Type B pancreatic cell (in vitro differentiated cells): Measurements from ENCODE around the gene NRXN2. TPM values are rescaled to one million over a fixed set of nuclear protein-coding genes. Genes with fewer than 3 reads are reported as not detected.

ENCODE experiments used
- DNase-seq: peaks from one replicate; pipeline ENCODE4 v3.0.0; 2021; ENCODE audit warnings: mixed read lengths; ENCODE audit not compliant: unreplicated experiment; ENCODE audit errors: extremely low spot score
- H3K27ac Mint-ChIP-seq: 2 replicates; pipeline ENCODE4 v1.8.0; 2021; ENCODE audit warnings: mild to moderate bottlenecking, mixed read lengths
- H3K27me3 Mint-ChIP-seq: 2 replicates; pipeline ENCODE4 v1.8.0; 2021; ENCODE audit warnings: mixed read lengths
- H3K36me3 Mint-ChIP-seq: 2 replicates; pipeline ENCODE4 v1.8.0; 2021; ENCODE audit warnings: mixed read lengths
- H3K4me1 Mint-ChIP-seq: one replicate; pipeline ENCODE4 v1.8.0; 2021; ENCODE audit warnings: mixed read lengths; ENCODE audit not compliant: unreplicated experiment
- H3K4me3 Mint-ChIP-seq: 2 replicates; pipeline ENCODE4 v1.8.0; 2021; ENCODE audit warnings: mild to moderate bottlenecking, mixed read lengths
- H3K9me3 Mint-ChIP-seq: 2 replicates; pipeline ENCODE4 v1.8.0; 2021; ENCODE audit warnings: mixed read lengths
- total RNA-seq: library from RNA; stranded (reverse); gene quantifications from 2 replicates; pipeline ENCODE4 v1.2.1, GENCODE V29; 2021; ENCODE audit warnings: low replicate concordance
- TF ChIP-seq, protein P1 (sequence below): fragments of 200-600 bp; sonication (generic); conservative IDR thresholded peaks from 2 replicates; pipeline ENCODE4 v1.5.0; 2021; ENCODE audit warnings: antibody characterized with exemption, mild to moderate bottlenecking

Gene NRXN2
- total RNA-seq, 1 donor from 2014 or later = 22.1 TPM

DNA sequence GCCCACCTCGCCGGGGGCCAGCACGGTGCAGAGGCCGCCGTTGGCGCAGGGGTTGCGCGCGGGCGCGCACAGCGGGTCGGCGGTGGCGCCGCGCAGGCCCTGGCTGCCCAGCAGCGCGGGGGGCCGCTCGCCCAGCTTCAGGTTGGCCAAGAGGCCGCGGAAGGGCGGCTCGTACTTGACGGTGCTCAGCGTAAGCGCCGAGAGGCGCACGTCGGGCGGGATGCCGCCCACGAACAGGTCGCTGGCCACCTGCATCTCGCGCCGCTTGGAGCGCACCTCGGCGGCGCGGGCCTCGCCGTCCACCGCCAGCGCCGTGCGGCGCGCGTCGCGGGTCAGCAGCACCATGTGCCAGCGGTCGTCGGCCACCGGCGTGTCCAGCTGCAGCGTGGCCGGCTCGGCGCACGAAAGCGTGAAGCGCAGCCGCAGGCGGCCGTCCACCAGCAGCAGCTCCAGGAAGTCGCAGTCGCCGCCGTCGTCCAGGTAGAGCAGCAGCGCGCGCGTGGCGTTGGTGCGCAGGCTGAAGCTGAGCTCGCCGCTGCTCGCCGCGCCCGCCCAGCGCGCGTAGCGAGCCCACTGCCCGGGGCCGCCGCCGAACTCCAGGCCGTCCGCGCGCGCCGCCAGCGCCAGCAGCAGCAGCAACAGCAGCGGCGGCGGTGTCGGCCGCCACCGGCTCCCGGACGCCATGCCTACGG, 9.8 kb downstream of the NRXN2 start:
- no peak overlapping the region for H3K4me3 Mint-ChIP-seq
- peaks cover 84% of the 10 kb centered on the region for H3K27me3 Mint-ChIP-seq
- H3K4me1 Mint-ChIP-seq = peaks cover 19% of the 10 kb centered on the region

GRCh38 chr11:64712430-64713015, 10.5 kb downstream of the NRXN2 start:
- H3K36me3 Mint-ChIP-seq = no peaks in the 10 kb centered on the region
- no peak for DNase-seq
- peaks cover 19% of the 10 kb centered on the region for H3K4me1 Mint-ChIP-seq
- H3K4me3 Mint-ChIP-seq = peak overlapping the region; percentile 17
- H3K27ac Mint-ChIP-seq = no peak overlapping the region
- TF ChIP-seq, protein P1, sequence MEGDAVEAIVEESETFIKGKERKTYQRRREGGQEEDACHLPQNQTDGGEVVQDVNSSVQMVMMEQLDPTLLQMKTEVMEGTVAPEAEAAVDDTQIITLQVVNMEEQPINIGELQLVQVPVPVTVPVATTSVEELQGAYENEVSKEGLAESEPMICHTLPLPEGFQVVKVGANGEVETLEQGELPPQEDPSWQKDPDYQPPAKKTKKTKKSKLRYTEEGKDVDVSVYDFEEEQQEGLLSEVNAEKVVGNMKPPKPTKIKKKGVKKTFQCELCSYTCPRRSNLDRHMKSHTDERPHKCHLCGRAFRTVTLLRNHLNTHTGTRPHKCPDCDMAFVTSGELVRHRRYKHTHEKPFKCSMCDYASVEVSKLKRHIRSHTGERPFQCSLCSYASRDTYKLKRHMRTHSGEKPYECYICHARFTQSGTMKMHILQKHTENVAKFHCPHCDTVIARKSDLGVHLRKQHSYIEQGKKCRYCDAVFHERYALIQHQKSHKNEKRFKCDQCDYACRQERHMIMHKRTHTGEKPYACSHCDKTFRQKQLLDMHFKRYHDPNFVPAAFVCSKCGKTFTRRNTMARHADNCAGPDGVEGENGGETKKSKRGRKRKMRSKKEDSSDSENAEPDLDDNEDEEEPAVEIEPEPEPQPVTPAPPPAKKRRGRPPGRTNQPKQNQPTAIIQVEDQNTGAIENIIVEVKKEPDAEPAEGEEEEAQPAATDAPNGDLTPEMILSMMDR = no peak
- peaks cover 82% of the 10 kb centered on the region for H3K27me3 Mint-ChIP-seq
- H3K9me3 Mint-ChIP-seq = no peaks in the 10 kb centered on the region

More for the DNA sequence above, 9.8 kb downstream of the NRXN2 start:
- DNase-seq = no peak
- no peaks in the 10 kb centered on the region for H3K9me3 Mint-ChIP-seq
- H3K36me3 Mint-ChIP-seq = no peaks in the 10 kb centered on the region
- TF ChIP-seq, protein P1 = no peak
- H3K27ac Mint-ChIP-seq = no peak overlapping the region

DNA sequence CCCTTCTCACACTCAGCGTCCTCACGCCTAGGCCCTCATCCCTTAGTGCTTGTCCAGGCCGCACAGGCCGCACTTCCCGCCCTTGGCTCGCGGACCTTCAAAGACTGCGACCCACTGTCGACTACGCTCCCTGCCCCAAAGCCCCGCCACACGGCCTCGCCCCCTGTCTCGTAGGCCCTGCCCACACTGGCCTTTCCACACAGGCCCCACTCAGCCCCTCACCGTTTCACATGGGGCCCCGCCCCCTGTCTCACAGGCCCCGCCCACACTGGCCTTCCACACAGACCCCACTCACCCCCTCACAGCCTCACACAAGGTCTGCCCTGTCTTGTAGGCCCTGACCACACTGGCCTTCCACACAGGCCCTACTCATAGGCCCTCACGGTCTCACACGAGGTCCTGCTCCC, 11.0 kb downstream of the NRXN2 start:
- Mint-ChIP-seq H3K9me3 (no peaks in the 10 kb centered on the region), H3K36me3 (no peaks in the 10 kb centered on the region), H3K27ac (no peak overlapping the region), H3K27me3 (peaks cover 79% of the 10 kb centered on the region), H3K4me3 (peak overlapping the region; percentile 54), H3K4me1 (peaks cover 19% of the 10 kb centered on the region)
- TF ChIP-seq, protein P1 = no peak
- no peak for DNase-seq

GRCh38 chr11:64711138-64711955, 11.7 kb downstream of the NRXN2 start:
- H3K27me3 Mint-ChIP-seq = peaks cover 77% of the 10 kb centered on the region
- H3K4me1 Mint-ChIP-seq = peaks cover 17% of the 10 kb centered on the region
- TF ChIP-seq, protein P1 = no peak
- DNase-seq = no peak
- no peaks in the 10 kb centered on the region for H3K9me3 Mint-ChIP-seq
- peak overlapping the region; percentile 54 for H3K4me3 Mint-ChIP-seq
- H3K27ac Mint-ChIP-seq = no peak overlapping the region
- no peaks in the 10 kb centered on the region for H3K36me3 Mint-ChIP-seq

DNA sequence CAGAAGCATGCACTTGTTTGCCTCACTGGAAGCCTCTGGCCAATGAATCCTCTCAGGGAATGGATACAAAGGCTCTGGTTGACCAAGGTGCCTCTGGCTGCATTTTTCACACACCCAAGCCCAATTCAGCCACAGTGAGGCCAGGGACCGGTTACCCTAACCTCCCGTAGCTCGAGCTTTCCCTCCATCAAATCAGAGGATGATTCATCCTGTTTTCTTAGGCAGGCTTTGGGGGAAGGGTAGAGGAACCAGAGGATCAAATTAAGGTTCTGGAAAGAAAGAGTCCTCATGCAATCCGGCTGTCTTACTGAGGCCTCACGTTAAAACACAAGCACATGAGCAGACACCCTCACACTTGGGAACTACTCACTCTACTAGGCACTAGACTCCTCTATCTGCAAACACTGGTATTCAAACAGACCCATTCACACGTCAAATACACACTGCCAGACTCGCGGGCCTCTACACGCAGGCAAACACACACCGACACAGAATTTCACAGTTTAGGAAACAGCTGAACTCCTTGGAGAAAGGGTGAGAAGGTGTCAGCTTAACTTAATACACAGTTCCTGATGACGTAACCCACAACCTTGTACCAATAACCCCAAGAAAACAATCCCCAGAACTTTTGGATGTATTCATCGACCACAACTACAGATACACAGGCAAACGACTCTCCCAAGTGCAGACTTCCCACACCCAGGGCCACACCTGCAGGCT, 12.4 kb downstream of the NRXN2 start:
- H3K4me3 Mint-ChIP-seq = peak overlapping the region; percentile 38
- no peak overlapping the region for H3K27ac Mint-ChIP-seq
- H3K27me3 Mint-ChIP-seq = peaks cover 73% of the 10 kb centered on the region
- DNase-seq = no peak
- no peaks in the 10 kb centered on the region for H3K9me3 Mint-ChIP-seq
- H3K36me3 Mint-ChIP-seq = no peaks in the 10 kb centered on the region
- H3K4me1 Mint-ChIP-seq = peaks cover 15% of the 10 kb centered on the region
- TF ChIP-seq, protein P1 = no peak
